ENCODE results near the gene RAD23A.

The RAD23A gene

DNA sequence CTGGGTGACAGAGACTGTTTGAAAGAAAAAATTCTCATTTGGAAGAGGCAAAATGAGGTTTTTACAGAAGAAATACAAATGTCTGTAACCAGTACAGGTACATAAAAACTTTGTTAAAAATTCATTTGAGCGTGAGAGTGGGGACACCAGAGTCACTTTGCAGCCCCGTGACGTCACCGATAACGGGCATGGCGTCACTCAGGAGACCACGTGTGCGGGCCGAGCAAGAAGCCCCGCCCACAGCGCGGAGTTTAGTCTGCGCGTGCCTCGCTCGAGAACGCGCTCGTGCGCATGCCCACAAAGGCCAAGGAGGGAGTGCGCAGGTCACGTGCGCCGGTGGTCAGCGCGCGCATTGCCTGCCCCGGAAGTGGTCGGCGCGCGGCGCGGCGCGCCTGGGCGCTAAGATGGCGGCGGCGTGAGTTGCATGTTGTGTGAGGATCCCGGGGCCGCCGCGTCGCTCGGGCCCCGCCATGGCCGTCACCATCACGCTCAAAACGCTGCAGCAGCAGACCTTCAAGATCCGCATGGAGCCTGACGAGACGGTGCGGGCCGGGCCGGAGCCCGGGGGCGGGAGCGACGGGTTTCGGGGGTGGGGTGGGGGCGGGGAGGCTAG is at the start of gene RAD23A (continued):
- TF ChIP-seq, protein P1, sequence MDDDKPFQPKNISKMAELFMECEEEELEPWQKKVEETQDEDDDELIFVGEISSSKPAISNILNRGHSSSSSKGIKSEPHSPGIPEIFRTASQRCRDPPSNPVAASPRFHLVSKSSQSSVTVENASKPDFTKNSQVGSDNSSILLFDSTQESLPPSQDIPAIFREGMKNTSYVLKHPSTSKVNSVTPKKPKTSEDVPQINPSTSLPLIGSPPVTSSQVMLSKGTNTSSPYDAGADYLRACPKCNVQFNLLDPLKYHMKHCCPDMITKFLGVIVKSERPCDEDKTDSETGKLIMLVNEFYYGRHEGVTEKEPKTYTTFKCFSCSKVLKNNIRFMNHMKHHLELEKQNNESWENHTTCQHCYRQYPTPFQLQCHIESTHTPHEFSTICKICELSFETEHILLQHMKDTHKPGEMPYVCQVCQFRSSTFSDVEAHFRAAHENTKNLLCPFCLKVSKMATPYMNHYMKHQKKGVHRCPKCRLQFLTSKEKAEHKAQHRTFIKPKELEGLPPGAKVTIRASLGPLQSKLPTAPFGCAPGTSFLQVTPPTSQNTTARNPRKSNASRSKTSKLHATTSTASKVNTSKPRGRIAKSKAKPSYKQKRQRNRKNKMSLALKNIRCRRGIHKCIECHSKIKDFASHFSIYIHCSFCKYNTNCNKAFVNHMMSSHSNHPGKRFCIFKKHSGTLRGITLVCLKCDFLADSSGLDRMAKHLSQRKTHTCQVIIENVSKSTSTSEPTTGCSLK (tag by site-specific recombination; IDR thresholded peaks at IDR 0.05), result no peak
- no peak for TF ChIP-seq ZNF776 (tag by site-specific recombination; IDR thresholded peaks at IDR 0.05; ENCODE audit: borderline replicate concordance)
- TF ChIP-seq MEIS1 (CRISPR knock-in tag; IDR thresholded peaks at IDR 0.05; ENCODE audit: borderline replicate concordance), result no peak
- TF ChIP-seq, protein P2, sequence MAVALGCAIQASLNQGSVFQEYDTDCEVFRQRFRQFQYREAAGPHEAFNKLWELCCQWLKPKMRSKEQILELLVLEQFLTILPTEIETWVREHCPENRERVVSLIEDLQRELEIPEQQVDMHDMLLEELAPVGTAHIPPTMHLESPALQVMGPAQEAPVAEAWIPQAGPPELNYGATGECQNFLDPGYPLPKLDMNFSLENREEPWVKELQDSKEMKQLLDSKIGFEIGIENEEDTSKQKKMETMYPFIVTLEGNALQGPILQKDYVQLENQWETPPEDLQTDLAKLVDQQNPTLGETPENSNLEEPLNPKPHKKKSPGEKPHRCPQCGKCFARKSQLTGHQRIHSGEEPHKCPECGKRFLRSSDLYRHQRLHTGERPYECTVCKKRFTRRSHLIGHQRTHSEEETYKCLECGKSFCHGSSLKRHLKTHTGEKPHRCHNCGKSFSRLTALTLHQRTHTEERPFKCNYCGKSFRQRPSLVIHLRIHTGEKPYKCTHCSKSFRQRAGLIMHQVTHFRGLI (tag by site-specific recombination; IDR thresholded peaks at IDR 0.05), result 0 out of 2 replicates have a peak, but pooled peaks have one; percentile 52
- TF ChIP-seq GLI2 (tag by site-specific recombination; IDR thresholded peaks at IDR 0.05; ENCODE audit: borderline replicate concordance, low read depth), result no peak
- 0 out of 2 replicates have a peak, but pooled peaks have one; percentile 3 for TF ChIP-seq ZNF239 (tag by site-specific recombination; IDR thresholded peaks at IDR 0.05)
- peak; percentile 21; the same call in 1 of the 2 replicates for TF ChIP-seq OVOL3 (tag by site-specific recombination; IDR thresholded peaks at IDR 0.05)
- 0 out of 2 replicates have a peak, but pooled peaks have one; percentile 29 for TF ChIP-seq ZFP69B (tag by site-specific recombination; IDR thresholded peaks at IDR 0.05)
- no peak for TF ChIP-seq ZNF19 (tag by site-specific recombination; IDR thresholded peaks at IDR 0.05; ENCODE audit: low read depth)
- TF ChIP-seq, protein P3, sequence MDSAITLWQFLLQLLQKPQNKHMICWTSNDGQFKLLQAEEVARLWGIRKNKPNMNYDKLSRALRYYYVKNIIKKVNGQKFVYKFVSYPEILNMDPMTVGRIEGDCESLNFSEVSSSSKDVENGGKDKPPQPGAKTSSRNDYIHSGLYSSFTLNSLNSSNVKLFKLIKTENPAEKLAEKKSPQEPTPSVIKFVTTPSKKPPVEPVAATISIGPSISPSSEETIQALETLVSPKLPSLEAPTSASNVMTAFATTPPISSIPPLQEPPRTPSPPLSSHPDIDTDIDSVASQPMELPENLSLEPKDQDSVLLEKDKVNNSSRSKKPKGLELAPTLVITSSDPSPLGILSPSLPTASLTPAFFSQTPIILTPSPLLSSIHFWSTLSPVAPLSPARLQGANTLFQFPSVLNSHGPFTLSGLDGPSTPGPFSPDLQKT (IDR thresholded peaks at IDR 0.05; ENCODE audit: borderline replicate concordance, low read depth, low read length), result no peak
- TF ChIP-seq, protein P4, sequence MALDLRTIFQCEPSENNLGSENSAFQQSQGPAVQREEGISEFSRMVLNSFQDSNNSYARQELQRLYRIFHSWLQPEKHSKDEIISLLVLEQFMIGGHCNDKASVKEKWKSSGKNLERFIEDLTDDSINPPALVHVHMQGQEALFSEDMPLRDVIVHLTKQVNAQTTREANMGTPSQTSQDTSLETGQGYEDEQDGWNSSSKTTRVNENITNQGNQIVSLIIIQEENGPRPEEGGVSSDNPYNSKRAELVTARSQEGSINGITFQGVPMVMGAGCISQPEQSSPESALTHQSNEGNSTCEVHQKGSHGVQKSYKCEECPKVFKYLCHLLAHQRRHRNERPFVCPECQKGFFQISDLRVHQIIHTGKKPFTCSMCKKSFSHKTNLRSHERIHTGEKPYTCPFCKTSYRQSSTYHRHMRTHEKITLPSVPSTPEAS (tag by site-specific recombination; IDR thresholded peaks at IDR 0.05), result no peak
- TF ChIP-seq ZNF433 (tag by site-specific recombination; IDR thresholded peaks at IDR 0.05; ENCODE audit: low read depth), result no peak
- TF ChIP-seq ZEB2 (tag by site-specific recombination; IDR thresholded peaks at IDR 0.05), result 0 out of 2 replicates have a peak, but pooled peaks have one; percentile 35
- no peak for TF ChIP-seq ZNF169 (tag by site-specific recombination; IDR thresholded peaks at IDR 0.05)
- TF ChIP-seq KLF9 (tag by site-specific recombination; IDR thresholded peaks at IDR 0.05; ENCODE audit: low read depth), result peak; percentile 67
- TF ChIP-seq ZNF654 (tag by site-specific recombination; IDR thresholded peaks at IDR 0.05; ENCODE audit: low read depth), result no peak
- no peak for TF ChIP-seq ZSCAN16 (tag by site-specific recombination; IDR thresholded peaks at IDR 0.05)
- TF ChIP-seq RBAK (tag by site-specific recombination; IDR thresholded peaks at IDR 0.05), result no peak
- peak; percentile 63; the same call in 1 of the 2 replicates for TF ChIP-seq BCL11A (tag by site-specific recombination; IDR thresholded peaks at IDR 0.05; ENCODE audit: low read depth)
- no peak for TF ChIP-seq ZNF292 (tag by site-specific recombination; IDR thresholded peaks at IDR 0.05; ENCODE audit: borderline replicate concordance, low read depth)
- peak; percentile 58 for TF ChIP-seq KLF10 (tag by site-specific recombination; IDR thresholded peaks at IDR 0.05)
- no peak for TF ChIP-seq ZNF140 (tag by site-specific recombination; IDR thresholded peaks at IDR 0.05)
- peak; percentile 63 for TF ChIP-seq ZXDB (tag by site-specific recombination; IDR thresholded peaks at IDR 0.05)
- TF ChIP-seq ZSCAN30 (tag by site-specific recombination; IDR thresholded peaks at IDR 0.05), result peak; percentile 46; the same call in 1 of the 2 replicates
- TF ChIP-seq, protein P5, sequence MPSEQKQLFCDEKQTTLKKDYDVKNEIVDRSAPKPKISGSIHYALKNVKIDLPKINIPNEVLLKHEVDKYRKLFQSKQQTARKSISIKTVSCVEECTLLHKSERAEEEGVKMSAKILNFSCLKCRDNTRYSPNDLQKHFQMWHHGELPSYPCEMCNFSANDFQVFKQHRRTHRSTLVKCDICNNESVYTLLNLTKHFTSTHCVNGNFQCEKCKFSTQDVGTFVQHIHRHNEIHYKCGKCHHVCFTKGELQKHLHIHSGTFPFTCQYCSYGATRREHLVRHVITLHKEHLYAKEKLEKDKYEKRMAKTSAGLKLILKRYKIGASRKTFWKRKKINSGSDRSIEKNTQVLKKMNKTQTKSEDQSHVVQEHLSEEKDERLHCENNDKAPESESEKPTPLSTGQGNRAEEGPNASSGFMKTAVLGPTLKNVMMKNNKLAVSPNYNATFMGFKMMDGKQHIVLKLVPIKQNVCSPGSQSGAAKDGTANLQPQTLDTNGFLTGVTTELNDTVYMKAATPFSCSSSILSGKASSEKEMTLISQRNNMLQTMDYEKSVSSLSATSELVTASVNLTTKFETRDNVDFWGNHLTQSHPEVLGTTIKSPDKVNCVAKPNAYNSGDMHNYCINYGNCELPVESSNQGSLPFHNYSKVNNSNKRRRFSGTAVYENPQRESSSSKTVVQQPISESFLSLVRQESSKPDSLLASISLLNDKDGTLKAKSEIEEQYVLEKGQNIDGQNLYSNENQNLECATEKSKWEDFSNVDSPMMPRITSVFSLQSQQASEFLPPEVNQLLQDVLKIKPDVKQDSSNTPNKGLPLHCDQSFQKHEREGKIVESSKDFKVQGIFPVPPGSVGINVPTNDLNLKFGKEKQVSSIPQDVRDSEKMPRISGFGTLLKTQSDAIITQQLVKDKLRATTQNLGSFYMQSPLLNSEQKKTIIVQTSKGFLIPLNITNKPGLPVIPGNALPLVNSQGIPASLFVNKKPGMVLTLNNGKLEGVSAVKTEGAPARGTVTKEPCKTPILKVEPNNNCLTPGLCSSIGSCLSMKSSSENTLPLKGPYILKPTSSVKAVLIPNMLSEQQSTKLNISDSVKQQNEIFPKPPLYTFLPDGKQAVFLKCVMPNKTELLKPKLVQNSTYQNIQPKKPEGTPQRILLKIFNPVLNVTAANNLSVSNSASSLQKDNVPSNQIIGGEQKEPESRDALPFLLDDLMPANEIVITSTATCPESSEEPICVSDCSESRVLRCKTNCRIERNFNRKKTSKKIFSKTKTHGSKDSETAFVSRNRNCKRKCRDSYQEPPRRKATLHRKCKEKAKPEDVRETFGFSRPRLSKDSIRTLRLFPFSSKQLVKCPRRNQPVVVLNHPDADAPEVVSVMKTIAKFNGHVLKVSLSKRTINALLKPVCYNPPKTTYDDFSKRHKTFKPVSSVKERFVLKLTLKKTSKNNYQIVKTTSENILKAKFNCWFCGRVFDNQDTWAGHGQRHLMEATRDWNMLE (tag by site-specific recombination; conservative IDR thresholded peaks at IDR 0.05; ENCODE audit: low read depth), result peak; percentile 74
- TF ChIP-seq ZNF266 (tag by site-specific recombination; IDR thresholded peaks at IDR 0.05; ENCODE audit: low read depth), result no peak
- no peak for TF ChIP-seq ZNF473 (tag by site-specific recombination; IDR thresholded peaks at IDR 0.05)
- TF ChIP-seq ZNF561 (tag by site-specific recombination; IDR thresholded peaks at IDR 0.05; ENCODE audit: borderline replicate concordance), result peak; percentile 43; the same call in 1 of the 2 replicates

Measured in HEK293 (cell line).